SU-DHL-6 (cell line): ENCODE results near the gene CEACAM21.

Experiments used
- H2AFZ ChIP-seq: fragments of 200-600 bp; sonication (generic); 2 replicates; pipeline ENCODE4 v1.6.1; 2014; ENCODE audit warnings: low read depth, mild to moderate bottlenecking, moderate library complexity, mixed read lengths, antibody characterized with exemption, low read length; ENCODE audit not compliant: severe bottlenecking
- H3F3A ChIP-seq: fragments of 200-600 bp; shearing (Covaris generic); 2 replicates; pipeline ENCODE4 v1.6.0; 2016; ENCODE audit warnings: antibody characterized with exemption, mild to moderate bottlenecking; ENCODE audit not compliant: insufficient read depth
- H3K27ac ChIP-seq: fragments of 200-600 bp; sonication (generic); 2 replicates; pipeline ENCODE4 v1.5.1; 2016; ENCODE audit warnings: low read depth, mild to moderate bottlenecking, low read length, moderate library complexity, mixed read lengths
- H3K27me3 ChIP-seq: fragments of 200-600 bp; sonication (generic), shearing (Covaris generic); 2 replicates; pipeline ENCODE4 v1.6.0; 2014; ENCODE audit warnings: mild to moderate bottlenecking, low read length
- H3K36me3 ChIP-seq: fragments of 200-600 bp; sonication (generic); 2 replicates; pipeline ENCODE4 v1.6.1; 2014; ENCODE audit warnings: mild to moderate bottlenecking, low read length, mixed read lengths
- H3K4me2 ChIP-seq: fragments of 300-600, 200-600 bp; shearing (Covaris generic), sonication (generic); 2 replicates; pipeline ENCODE4 v1.6.0; 2014; ENCODE audit warnings: low read length, low read depth, mild to moderate bottlenecking; ENCODE audit not compliant: poor library complexity, severe bottlenecking
- H3K4me3 ChIP-seq: fragments of 200-600 bp; sonication (generic); 2 replicates; pipeline ENCODE4 v1.5.1; 2014; ENCODE audit warnings: antibody characterized with exemption, low read length, mild to moderate bottlenecking, mixed read lengths; ENCODE audit not compliant: insufficient read depth, poor library complexity, severe bottlenecking
- H3K79me2 ChIP-seq: fragments of 200-600 bp; sonication (generic); 2 replicates; pipeline ENCODE4 v1.6.1; 2014; ENCODE audit warnings: mild to moderate bottlenecking, low read length, moderate library complexity; ENCODE audit not compliant: insufficient read depth
- H3K9ac ChIP-seq: fragments of 200-600 bp; sonication (generic); 2 replicates; pipeline ENCODE4 v1.7.0; 2014; ENCODE audit warnings: mild to moderate bottlenecking, low read length
- H3K9me2 ChIP-seq: fragments of 200-600 bp; sonication (generic); replicated peaks from 2 replicates; pipeline ENCODE4 v1.6.1; 2014; ENCODE audit warnings: low read length; ENCODE audit not compliant: insufficient read depth
- H3K9me3 ChIP-seq: fragments of 200-600 bp; sonication (generic); 2 replicates; pipeline ENCODE4 v1.6.1; 2014; ENCODE audit warnings: low read length, mixed read lengths; ENCODE audit not compliant: insufficient read depth
- H4K20me1 ChIP-seq: fragments of 200-600 bp; sonication (generic); 2 replicates; pipeline ENCODE4 v1.6.1; 2014; ENCODE audit warnings: low read depth, mild to moderate bottlenecking, antibody characterized with exemption, low read length, moderate library complexity, mixed read lengths
- EZH2phosphoT487 ChIP-seq: fragments of 200-600 bp; sonication (generic), shearing (Covaris generic); conservative IDR thresholded peaks from 2 replicates; pipeline ENCODE4 v1.6.1; 2018; ENCODE audit warnings: mild to moderate bottlenecking, antibody characterized with exemption, low read length, moderate library complexity, mixed read lengths
- TF ChIP-seq, protein P1 (sequence below): fragments of 200-600 bp; sonication (generic); IDR thresholded peaks from one replicate; pipeline ENCODE4 v1.5.1; 2017; ENCODE audit warnings: antibody characterized with exemption, mild to moderate bottlenecking, low read length, moderate library complexity; ENCODE audit not compliant: insufficient read depth, poor library complexity, severe bottlenecking

CEACAM21 gene

DNA sequence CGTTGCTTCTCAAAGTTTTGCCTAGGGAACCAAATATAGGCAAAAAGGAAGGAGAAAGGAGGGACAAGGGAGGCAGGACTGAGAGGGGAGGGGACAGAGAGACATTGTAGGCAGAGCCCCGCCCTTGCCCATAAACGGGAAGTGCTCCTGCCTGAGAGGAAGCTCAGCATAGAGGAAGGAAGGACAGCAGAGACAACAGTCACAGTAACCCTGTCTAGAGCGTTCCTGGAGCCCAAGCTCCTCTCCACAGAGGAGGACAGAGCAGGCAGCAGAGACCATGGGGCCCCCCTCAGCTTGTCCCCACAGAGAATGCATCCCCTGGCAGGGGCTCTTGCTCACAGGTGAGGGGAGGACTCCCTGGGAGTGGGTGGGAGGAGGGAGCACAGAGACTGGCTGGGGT, at the start of gene CEACAM21:
TSS of gene CEACAM21 (plus strand) at position 169 of the 400 bp plus-strand sequence. CDS start at position 278, 109 bp downstream.
- H3F3A ChIP-seq: no peaks in the 10 kb centered on the region
- no peaks in the 10 kb centered on the region for H4K20me1 ChIP-seq
- H2AFZ ChIP-seq: peak within 1 kb of the TSS; percentile 58
- H3K9me3 ChIP-seq: peaks cover 5% of the 10 kb centered on the region; the same call in 1 of the 2 replicates
- H3K36me3 ChIP-seq: no peaks in the 10 kb centered on the region
- no peak for TF ChIP-seq EZH2phosphoT487
- TF ChIP-seq, protein P1, sequence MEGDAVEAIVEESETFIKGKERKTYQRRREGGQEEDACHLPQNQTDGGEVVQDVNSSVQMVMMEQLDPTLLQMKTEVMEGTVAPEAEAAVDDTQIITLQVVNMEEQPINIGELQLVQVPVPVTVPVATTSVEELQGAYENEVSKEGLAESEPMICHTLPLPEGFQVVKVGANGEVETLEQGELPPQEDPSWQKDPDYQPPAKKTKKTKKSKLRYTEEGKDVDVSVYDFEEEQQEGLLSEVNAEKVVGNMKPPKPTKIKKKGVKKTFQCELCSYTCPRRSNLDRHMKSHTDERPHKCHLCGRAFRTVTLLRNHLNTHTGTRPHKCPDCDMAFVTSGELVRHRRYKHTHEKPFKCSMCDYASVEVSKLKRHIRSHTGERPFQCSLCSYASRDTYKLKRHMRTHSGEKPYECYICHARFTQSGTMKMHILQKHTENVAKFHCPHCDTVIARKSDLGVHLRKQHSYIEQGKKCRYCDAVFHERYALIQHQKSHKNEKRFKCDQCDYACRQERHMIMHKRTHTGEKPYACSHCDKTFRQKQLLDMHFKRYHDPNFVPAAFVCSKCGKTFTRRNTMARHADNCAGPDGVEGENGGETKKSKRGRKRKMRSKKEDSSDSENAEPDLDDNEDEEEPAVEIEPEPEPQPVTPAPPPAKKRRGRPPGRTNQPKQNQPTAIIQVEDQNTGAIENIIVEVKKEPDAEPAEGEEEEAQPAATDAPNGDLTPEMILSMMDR: no peak
- no peak within 1 kb of the TSS for H3K27ac ChIP-seq
- H3K27me3 ChIP-seq: no peaks in the 10 kb centered on the region
- no peaks in the 10 kb centered on the region for H3K9me2 ChIP-seq
- no peaks in the 10 kb centered on the region for H3K79me2 ChIP-seq
- H3K4me2 ChIP-seq: peak within 1 kb of the TSS; percentile 44
- peak within 1 kb of the TSS; percentile 34; the same call in 1 of the 2 replicates for H3K9ac ChIP-seq
- no peak within 1 kb of the TSS for H3K4me3 ChIP-seq

DNA sequence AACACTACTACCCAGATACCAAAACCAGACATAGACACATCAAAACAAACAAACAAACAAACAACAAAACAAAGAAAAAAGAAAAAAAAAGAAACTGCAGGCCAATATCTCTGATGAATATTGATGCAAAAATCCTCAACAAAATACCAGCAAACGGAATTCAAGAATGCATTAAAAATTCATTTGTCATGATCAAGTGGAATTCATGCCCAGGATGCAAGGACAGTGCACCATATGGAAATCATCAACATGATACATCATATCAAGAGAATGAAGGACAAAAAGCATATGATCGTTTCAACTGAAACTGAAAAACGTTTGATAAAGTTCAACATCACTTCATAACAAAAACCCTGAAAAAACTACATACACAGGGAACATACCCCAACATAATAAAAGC, 48.9 kb upstream of the CEACAM21 start:
- Histone ChIP-seq H3K36me3 (no peaks in the 10 kb centered on the region), H3K4me3 (no peak overlapping the region), H3F3A (no peaks in the 10 kb centered on the region), H3K9me3 (no peaks in the 10 kb centered on the region), H3K9ac (no peak overlapping the region), H3K4me2 (no peak overlapping the region), H4K20me1 (no peaks in the 10 kb centered on the region), H3K27ac (no peak overlapping the region), H3K9me2 (no peaks in the 10 kb centered on the region), H2AFZ (no peak overlapping the region), H3K27me3 (no peaks in the 10 kb centered on the region), H3K79me2 (no peaks in the 10 kb centered on the region)
- TF ChIP-seq, protein P1: no peak
- TF ChIP-seq EZH2phosphoT487: no peak

DNA sequence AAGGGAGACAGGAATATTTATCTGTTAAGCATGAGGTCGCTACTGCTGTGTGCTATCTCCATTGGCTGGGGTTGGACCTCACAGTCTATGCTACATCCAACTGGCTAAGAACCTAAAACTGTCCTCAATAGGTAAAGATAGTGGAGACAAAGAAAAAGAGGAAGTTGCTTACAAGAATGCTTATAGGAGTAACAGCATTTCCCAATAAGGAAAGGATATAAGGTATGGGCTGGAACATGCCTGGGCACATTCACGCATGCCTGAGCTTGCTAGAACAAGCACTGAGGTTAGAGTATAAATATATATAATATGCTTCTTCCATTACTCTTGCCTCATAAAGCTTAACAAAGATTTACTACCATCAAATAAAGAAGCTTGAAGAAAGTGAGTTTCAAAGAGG, 47.9 kb upstream of the CEACAM21 start:
- Histone ChIP-seq H3K9me2 (no peaks in the 10 kb centered on the region), H2AFZ (no peak overlapping the region), H3K27ac (no peak overlapping the region), H3K27me3 (no peaks in the 10 kb centered on the region), H3K79me2 (no peaks in the 10 kb centered on the region), H3K4me2 (no peak overlapping the region), H3K36me3 (no peaks in the 10 kb centered on the region), H3K9me3 (no peaks in the 10 kb centered on the region), H4K20me1 (no peaks in the 10 kb centered on the region), H3K9ac (no peak overlapping the region), H3F3A (no peaks in the 10 kb centered on the region), H3K4me3 (no peak overlapping the region)
- TF ChIP-seq, protein P1: no peak
- TF ChIP-seq EZH2phosphoT487: no peak
